GM18858 (cell line): ENCODE measurements around the gene ABCA9.

Source experiments
- ATAC-seq: cut with Tn5 transposase; IDR thresholded peaks from one replicate; pipeline ENCODE4 v1.9.1; 2021; ENCODE audit not compliant: unreplicated experiment

The ABCA9 gene

GRCh38 chr17:69066482-69066881 lies 5.8 kb upstream of the ABCA9 start:
- no peak for ATAC-seq

- no peak for ATAC-seq
Measured at GRCh38 chr17:69065113-69065512, 4.4 kb upstream of the ABCA9 start.

- no peak for ATAC-seq
Measured at GRCh38 chr17:69064476-69064875, 3.7 kb upstream of the ABCA9 start.

GRCh38 chr17:69064001-69064400 lies 3.3 kb upstream of the ABCA9 start:
- no peak for ATAC-seq

- no peak for ATAC-seq
Measured at GRCh38 chr17:69062860-69063581, 2.3 kb upstream of the ABCA9 start.

GRCh38 chr17:69061721-69062556 lies 1.2 kb upstream of the ABCA9 start:
- ATAC-seq, result no peak

GRCh38 chr17:69059458-69060175 lies 1.1 kb downstream of the ABCA9 start:
- no peak for ATAC-seq

GRCh38 chr17:69058165-69058564 lies 2.6 kb downstream of the ABCA9 start:
- ATAC-seq, result no peak

- no peak for ATAC-seq
Measured at GRCh38 chr17:69057280-69057679, 3.4 kb downstream of the ABCA9 start.

GRCh38 chr17:69056179-69056823 lies 4.4 kb downstream of the ABCA9 start:
- no peak for ATAC-seq

GRCh38 chr17:69055334-69055733 lies 5.4 kb downstream of the ABCA9 start:
- no peak for ATAC-seq

GRCh38 chr17:69050999-69051775 lies 9.5 kb downstream of the ABCA9 start:
- ATAC-seq, result no peak

GRCh38 chr17:69048634-69049033 lies 12.1 kb downstream of the ABCA9 start:
- ATAC-seq, result no peak

- ATAC-seq, result no peak
Measured at GRCh38 chr17:69047368-69048263, 13.1 kb downstream of the ABCA9 start.

GRCh38 chr17:69046121-69046807 lies 14.5 kb downstream of the ABCA9 start:
- no peak for ATAC-seq

GRCh38 chr17:69045646-69046045 lies 15.1 kb downstream of the ABCA9 start:
- ATAC-seq, result no peak

GRCh38 chr17:69044371-69044770 lies 16.4 kb downstream of the ABCA9 start:
- no peak for ATAC-seq

- ATAC-seq, result no peak
Measured at GRCh38 chr17:69043098-69043734, 17.5 kb downstream of the ABCA9 start.
